Heart right ventricle (tissue), 16 donors: ENCODE measurements around the gene STK36. TPM values are rescaled to one million over a fixed set of nuclear protein-coding genes. Genes with fewer than 3 reads are reported as not detected.
A peak's percentile ranks its signal among the peaks of the same experiment; 100 is the strongest.

Source experiments
- ATAC-seq, 8 donors: fragments of 200-7000 bp; cut with Tn5 transposase; one replicate each; pipeline ENCODE4 v1.9.1; 2020; ENCODE audit warnings: mild to moderate bottlenecking in 8 of 8, moderate library complexity in 8 of 8, moderate number of reproducible peaks in 1 of 8
- DNase-seq, 2 donors: peaks; one replicate each; pipeline ENCODE4 v3.0.0-alpha.2; 2020
- H3K27ac ChIP-seq, 10 donors: fragments of 200-600 bp; sonication (generic) in 2 of 10; one replicate each; pipeline versions ENCODE4 v1.5.0 to v1.8.0; 2020 to 2022; ENCODE audit warnings: mild to moderate bottlenecking in 3 of 10
- H3K27me3 ChIP-seq, 7 donors: fragments of 200-600 bp; one replicate each; pipeline ENCODE4 v1.8.0; 2021 to 2022; ENCODE audit warnings: mild to moderate bottlenecking in 2 of 7
- H3K36me3 ChIP-seq, 9 donors: fragments of 200-600 bp; sonication (generic) in 1 of 9; one replicate each; pipeline versions ENCODE4 v1.5.0 to v1.8.0; 2020 to 2022; ENCODE audit warnings: mild to moderate bottlenecking in 2 of 9
- H3K4me1 ChIP-seq, 9 donors: fragments of 200-600 bp; sonication (generic) in 1 of 9; one replicate each; pipeline versions ENCODE4 v1.5.0 to v1.8.0; 2020 to 2022; ENCODE audit warnings: mild to moderate bottlenecking in 4 of 9
- H3K4me3 ChIP-seq, 10 donors: fragments of 200-600 bp; sonication (generic) in 2 of 10; one replicate each; pipeline versions ENCODE4 v1.5.0 to v1.8.0; 2020 to 2022; ENCODE audit warnings: mild to moderate bottlenecking in 7 of 10, moderate library complexity in 2 of 10
- H3K9me3 ChIP-seq, 11 donors: fragments of 200-600 bp in 10 of 11; sonication (generic) in 2 of 11; one replicate each; pipeline versions ENCODE4 v1.5.0 to v1.8.0; 2013 to 2022; ENCODE audit warnings: mild to moderate bottlenecking in 2 of 11, control low read depth in 1 of 11, moderate library complexity in 1 of 11
- whole genome bisulfite sequencing, 2 donors: extraction: QIAGEN DNeasy Blood & Tissue Kit; methylation state at CpG; one replicate each; pipeline ENCODE4 v1.1.7; 2013; ENCODE audit warnings: inconsistent platforms in 1 of 2; 5-methylcytosine and 5-hydroxymethylcytosine counted together
- intact Hi-C, 10 donors: fragments of 100-400 bp; cut with DNase I; formaldehyde crosslinking; loops; one replicate each; pipeline versions ENCODE4 v1.11.1 to v1.14.2; 2022
- polyA plus RNA-seq, 2 donors: library from polyadenylated mRNA; stranded (reverse); fragments of 200-250 nt; gene quantifications; one replicate each; pipeline ENCODE4 v1.2.3, GENCODE V29; 2013
- total RNA-seq, 10 donors: library from RNA; stranded (reverse); fragmentation: NEBNext Ultra II Directional in 3 of 10; extraction: Animal tissue kit (Norgen Biotek cat#: 25700) in 3 of 10; gene quantifications; one replicate each; pipeline versions ENCODE4 v1.2.1 to v1.2.4, GENCODE V29; 2021 to 2023
- TF ChIP-seq, protein P1 (sequence below), 9 donors: fragments of 200-600 bp; sonication (generic) in 2 of 9; IDR thresholded peaks; one replicate each; pipeline versions ENCODE4 v1.5.0 to v1.8.0; 2021 to 2022; ENCODE audit warnings: antibody characterized with exemption in 9 of 9, mild to moderate bottlenecking in 5 of 9, moderate library complexity in 1 of 9
- donor health status: Arrhythmogenic right ventricular cardiomyopathy.
- donor health status: ischemic (EF 13 %, LVEDD 7.1; RV severe dilation, severe dysfunction).
- donor health status: healthy with polysubstance abuse.
- donor health status: DM: no; HTN: yes; CAD: no.
- donor health status: DM: no; HTN: no; CAD: no.
- donor health status: ischemic (EF 25% LVEDD 6.9; RV normal size, moderate dysfunction).
- donor health status: ischemic (EF 25% LVEDD 5.7; RV mildly dilated, moderate dysfunction).
- donor health status: healthy.
- donor health status: DM: yes; HTN: yes; CAD: no.
- donor health status: Ischemic cardiomyopathy.
- donor health status: ischemic (EF 35%, LVEDD 5.7; RV mildly dilated, moderate dysfunction).
- donor health status: nonischemic (EF 11% LVEDD 7.7; RV severe dilation, severe dysfunction).
- donor health status: DM: yes; HTN: yes; CAD: no.
- donor health status: PGD.
- donor health status: ischemic (EF 29% LVEDD 5.4; RV normal size, mild dysfunction).
- donor health status: nonischemic (EF 23%, LVEDD 6.1; RV moderate dilation, normal function).

Gene STK36
- total and polyA plus RNA-seq, 12 donors = 4.2 to 18.8 (median 6.9) TPM

GRCh38 chr2:218736531-218736930, 64.6 kb downstream of the STK36 start:
- H3K9me3 ChIP-seq = no peaks in the 10 kb centered on the region
- ATAC-seq = peak in 1 of 8 donors; percentile 32
- 45 to 64% methylated on average over 2 of the region's 2 CpGs for WGBS, 2 donors

DNA sequence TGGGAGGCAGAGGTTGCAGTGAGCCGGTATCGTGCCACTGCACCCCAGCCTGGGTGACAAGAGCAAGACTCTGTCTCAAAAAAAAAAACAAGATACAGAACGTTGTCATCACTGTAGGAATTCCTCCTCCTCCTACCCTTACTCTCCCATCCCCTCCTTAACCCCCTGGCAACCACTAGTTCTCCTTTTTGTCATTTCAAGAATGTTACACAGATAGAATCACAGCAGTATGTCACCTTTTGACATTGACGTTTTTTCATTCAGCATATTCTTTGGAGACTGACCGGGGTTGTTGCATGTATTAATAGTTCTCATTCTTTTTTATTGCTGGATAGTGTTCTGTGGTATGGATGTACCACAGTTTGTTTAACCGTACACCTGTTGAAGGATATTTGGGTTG, 71.2 kb downstream of the STK36 start:
- ATAC-seq = no peak
- no peak for DNase-seq
- WGBS, 2 donors = 71 to 81% methylated on average over 6 of the region's 6 CpGs
- Histone ChIP-seq H3K27me3 (no peaks in the 10 kb centered on the region), H3K9me3 (no peaks in the 10 kb centered on the region), H3K4me3 (no peak overlapping the region), H3K27ac (peak overlapping the region in 1 of 10 donors; percentile 88), H3K36me3 (peaks cover 0 to 75% (median 9%) of the 10 kb centered on the region in 9 donors), H3K4me1 (peaks cover 0 to 47% (median 19%) of the 10 kb centered on the region in 9 donors)
- intact Hi-C loops = no loop called here
- TF ChIP-seq, protein P1, sequence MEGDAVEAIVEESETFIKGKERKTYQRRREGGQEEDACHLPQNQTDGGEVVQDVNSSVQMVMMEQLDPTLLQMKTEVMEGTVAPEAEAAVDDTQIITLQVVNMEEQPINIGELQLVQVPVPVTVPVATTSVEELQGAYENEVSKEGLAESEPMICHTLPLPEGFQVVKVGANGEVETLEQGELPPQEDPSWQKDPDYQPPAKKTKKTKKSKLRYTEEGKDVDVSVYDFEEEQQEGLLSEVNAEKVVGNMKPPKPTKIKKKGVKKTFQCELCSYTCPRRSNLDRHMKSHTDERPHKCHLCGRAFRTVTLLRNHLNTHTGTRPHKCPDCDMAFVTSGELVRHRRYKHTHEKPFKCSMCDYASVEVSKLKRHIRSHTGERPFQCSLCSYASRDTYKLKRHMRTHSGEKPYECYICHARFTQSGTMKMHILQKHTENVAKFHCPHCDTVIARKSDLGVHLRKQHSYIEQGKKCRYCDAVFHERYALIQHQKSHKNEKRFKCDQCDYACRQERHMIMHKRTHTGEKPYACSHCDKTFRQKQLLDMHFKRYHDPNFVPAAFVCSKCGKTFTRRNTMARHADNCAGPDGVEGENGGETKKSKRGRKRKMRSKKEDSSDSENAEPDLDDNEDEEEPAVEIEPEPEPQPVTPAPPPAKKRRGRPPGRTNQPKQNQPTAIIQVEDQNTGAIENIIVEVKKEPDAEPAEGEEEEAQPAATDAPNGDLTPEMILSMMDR (IDR thresholded peaks at IDR 0.05) = no peak

More at GRCh38 chr2:218736531-218736930, 64.6 kb downstream of the STK36 start:
- no peak for DNase-seq
- Histone ChIP-seq H3K36me3 (peaks cover 0 to 47% (median 16%) of the 10 kb centered on the region in 9 donors), H3K4me1 (peaks cover 0 to 39% (median 3%) of the 10 kb centered on the region in 9 donors), H3K27ac (peak overlapping the region in 3 of 10 donors; percentile 22 to 33 (median 24)), H3K27me3 (no peaks in the 10 kb centered on the region), H3K4me3 (no peak overlapping the region)
- intact Hi-C loops = no loop called here
- TF ChIP-seq, protein P1 (IDR thresholded peaks at IDR 0.05) = no peak

DNA sequence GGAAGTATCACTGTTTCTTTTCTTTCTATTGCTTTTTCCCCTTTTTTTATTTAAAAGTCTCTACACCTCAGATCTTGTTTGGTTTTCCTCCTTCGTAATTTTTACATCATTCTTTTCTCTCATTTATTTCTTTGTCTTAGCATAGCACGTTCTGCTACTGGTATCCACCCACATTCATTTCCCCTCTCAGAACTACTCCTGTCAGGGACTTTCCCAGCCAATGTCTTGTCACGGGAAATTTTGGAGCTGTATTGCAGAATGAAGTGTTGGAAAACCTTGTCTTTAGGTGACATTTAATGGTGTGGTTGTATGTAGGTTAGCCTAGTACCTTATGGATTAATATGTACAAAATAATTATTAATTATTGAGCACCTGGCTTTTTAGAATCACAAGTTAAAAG, 72.7 kb downstream of the STK36 start:
- ATAC-seq = no peak
- 57 to 70% methylated on average over 3 of the region's 3 CpGs for WGBS, 2 donors
- intact Hi-C loops = no loop called here

GRCh38 chr2:218745160-218745558, 73.3 kb downstream of the STK36 start:
- Histone ChIP-seq H3K27ac (peak overlapping the region in 9 of 10 donors; percentile 50 to 88 (median 72)), H3K4me3 (no peak overlapping the region), H3K27me3 (no peaks in the 10 kb centered on the region), H3K9me3 (no peaks in the 10 kb centered on the region), H3K36me3 (peaks cover 0 to 76% (median 20%) of the 10 kb centered on the region in 9 donors), H3K4me1 (peaks cover 0 to 47% (median 19%) of the 10 kb centered on the region in 9 donors)
- ATAC-seq (peak in 5 of 8 donors; percentile 33 to 64 (median 52)), DNase-seq (no peak)
- intact Hi-C loops = no loop called here
- 66 to 75% methylated on average over 5 of the region's 5 CpGs for WGBS, 2 donors
- TF ChIP-seq, protein P1 (IDR thresholded peaks at IDR 0.05) = no peak

More for the DNA sequence above, 72.7 kb downstream of the STK36 start:
- Histone ChIP-seq H3K27me3 (no peaks in the 10 kb centered on the region), H3K36me3 (peaks cover 0 to 75% (median 16%) of the 10 kb centered on the region in 9 donors), H3K27ac (peak overlapping the region in 6 of 10 donors; percentile 66 to 88 (median 75)), H3K4me1 (peaks cover 0 to 47% (median 19%) of the 10 kb centered on the region in 9 donors), H3K4me3 (no peak overlapping the region), H3K9me3 (no peaks in the 10 kb centered on the region)
- TF ChIP-seq, protein P1 (IDR thresholded peaks at IDR 0.05) = no peak
- no peak for DNase-seq
